Activated T-helper 1 cell treated with anti-CD3 and anti-CD28 coated beads, Interleukin-12 subunit alpha, Interleukin-12 subunit beta, Interleukin-2, Interleukin-4 antibody, amounts not matched to agents 30 ng/mL and 10 ng/mL and 1 ng/mL, durations not matched to agents 14 hours and 24 hours and 36 hours (primary cell): ENCODE measurements around the gene AMFR. TPM values are rescaled to one million over a fixed set of nuclear protein-coding genes. Genes with fewer than 3 reads are reported as not detected.

Experiments
- DNase-seq: peaks from one replicate; pipeline ENCODE4 v3.0.0; 2021; ENCODE audit warnings: low spot score
- H3K27ac Mint-ChIP-seq: one replicate; pipeline ENCODE4 v1.8.0; 2021; ENCODE audit warnings: mild to moderate bottlenecking, mixed read lengths
- H3K27me3 Mint-ChIP-seq: one replicate; pipeline ENCODE4 v1.8.0; 2022; ENCODE audit warnings: mild to moderate bottlenecking, moderate library complexity, mixed read lengths; ENCODE audit not compliant: insufficient read depth
- H3K36me3 Mint-ChIP-seq: one replicate; pipeline ENCODE4 v1.8.0; 2021; ENCODE audit warnings: low read depth, mixed read lengths
- H3K4me1 Mint-ChIP-seq: one replicate; pipeline ENCODE4 v1.8.0; 2021; ENCODE audit warnings: low read depth, mixed read lengths
- H3K4me3 Mint-ChIP-seq: one replicate; pipeline ENCODE4 v1.8.0; 2021; ENCODE audit warnings: mild to moderate bottlenecking, moderate library complexity, mixed read lengths
- H3K9me3 Mint-ChIP-seq: one replicate; pipeline ENCODE4 v1.8.0; 2021; ENCODE audit warnings: mixed read lengths
- intact Hi-C: fragments of 100-400 bp; cut with micrococcal nuclease; formaldehyde crosslinking; loops from one replicate; pipeline ENCODE4 v1.15.1; 2024
- total RNA-seq: library from RNA; stranded (reverse); gene quantifications from 2 replicates; pipeline ENCODE4 v1.2.3, GENCODE V29; 2022

AMFR gene
- total RNA-seq, 1 donor from 2014 or later, result 57.2 TPM

- H3K9me3 Mint-ChIP-seq, result no peaks in the 10 kb centered on the region
- intact Hi-C loops, result no loop called here
- H3K27ac Mint-ChIP-seq, result no peak overlapping the region
- H3K4me1 Mint-ChIP-seq, result peaks cover 33% of the 10 kb centered on the region
- peaks cover 3% of the 10 kb centered on the region for H3K27me3 Mint-ChIP-seq
- H3K4me3 Mint-ChIP-seq, result no peak overlapping the region
- H3K36me3 Mint-ChIP-seq, result peaks cover 2% of the 10 kb centered on the region
- no peak for DNase-seq
Measured at GRCh38 chr16:56421313-56421712, 4.0 kb downstream of the AMFR start.

GRCh38 chr16:56420613-56421012, 4.7 kb downstream of the AMFR start:
- no peaks in the 10 kb centered on the region for H3K9me3 Mint-ChIP-seq
- no peak for DNase-seq

GRCh38 chr16:56419740-56420548, 5.4 kb downstream of the AMFR start:
- no peak for DNase-seq
- Mint-ChIP-seq H3K36me3 (peaks cover 2% of the 10 kb centered on the region), H3K27ac (no peak overlapping the region), H3K9me3 (no peaks in the 10 kb centered on the region), H3K4me3 (no peak overlapping the region), H3K4me1 (peaks cover 33% of the 10 kb centered on the region), H3K27me3 (no peaks in the 10 kb centered on the region)
- intact Hi-C loops, result no loop called here

More at GRCh38 chr16:56420613-56421012, 4.7 kb downstream of the AMFR start:
- Mint-ChIP-seq H3K27me3 (no peaks in the 10 kb centered on the region), H3K4me3 (no peak overlapping the region), H3K4me1 (peaks cover 33% of the 10 kb centered on the region), H3K27ac (no peak overlapping the region), H3K36me3 (peaks cover 2% of the 10 kb centered on the region)
- intact Hi-C loops, result no loop called here

DNA sequence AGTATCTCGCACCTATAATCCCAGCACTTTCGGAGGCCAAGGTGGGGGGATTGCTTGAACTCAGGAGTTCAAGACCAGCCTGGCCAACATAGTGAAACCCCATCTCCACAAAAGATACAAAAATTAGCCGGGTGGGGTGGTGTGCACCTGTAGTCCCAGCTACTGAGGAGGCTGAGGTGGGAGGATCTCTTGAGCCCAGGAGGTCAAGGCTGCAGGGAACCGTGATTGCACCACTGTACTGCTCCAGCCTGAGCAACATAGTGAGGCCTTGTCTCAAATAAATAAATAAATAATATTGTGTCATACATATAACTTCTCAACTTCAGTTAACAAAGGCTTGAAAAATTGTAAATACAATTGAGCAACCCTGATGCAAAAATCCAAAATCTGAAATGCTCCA, 8.2 kb downstream of the AMFR start:
- Mint-ChIP-seq H3K4me1 (peaks cover 9% of the 10 kb centered on the region), H3K4me3 (no peak overlapping the region), H3K36me3 (peaks cover 8% of the 10 kb centered on the region), H3K27me3 (no peaks in the 10 kb centered on the region), H3K27ac (no peak overlapping the region), H3K9me3 (no peaks in the 10 kb centered on the region)
- DNase-seq, result no peak
- intact Hi-C loops, result no loop called here

GRCh38 chr16:56415875-56416274, 9.5 kb downstream of the AMFR start:
- no peak for DNase-seq
- no peak overlapping the region for H3K4me3 Mint-ChIP-seq
- intact Hi-C loops, result no loop called here
- H3K27me3 Mint-ChIP-seq, result no peaks in the 10 kb centered on the region
- no peak overlapping the region for H3K27ac Mint-ChIP-seq
- peaks cover 10% of the 10 kb centered on the region for H3K36me3 Mint-ChIP-seq
- H3K9me3 Mint-ChIP-seq, result no peaks in the 10 kb centered on the region
- H3K4me1 Mint-ChIP-seq, result peaks cover 5% of the 10 kb centered on the region

DNA sequence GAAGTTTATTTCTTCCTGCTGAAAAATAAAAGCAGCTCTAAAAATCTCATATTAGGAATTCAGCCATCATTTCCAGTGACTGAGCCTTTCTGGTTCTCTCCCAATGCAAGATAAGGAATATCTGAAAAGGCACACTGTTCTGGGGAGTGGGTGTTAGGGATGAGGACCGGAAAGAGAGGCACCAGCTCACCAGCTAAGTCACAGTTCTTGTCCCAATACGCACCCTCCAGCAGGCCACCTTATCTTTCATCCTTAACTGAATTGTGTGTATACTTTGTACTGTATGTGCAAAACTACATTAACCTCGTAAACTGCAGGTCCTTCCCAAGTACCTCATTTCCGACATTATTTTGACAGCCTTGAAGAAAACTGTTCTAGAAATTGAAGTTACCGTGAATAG, 11.0 kb downstream of the AMFR start:
- peaks cover 5% of the 10 kb centered on the region for H3K4me1 Mint-ChIP-seq
- intact Hi-C loops, result no loop called here
- no peaks in the 10 kb centered on the region for H3K9me3 Mint-ChIP-seq
- H3K27me3 Mint-ChIP-seq, result no peaks in the 10 kb centered on the region
- no peak overlapping the region for H3K27ac Mint-ChIP-seq
- no peak for DNase-seq
- H3K36me3 Mint-ChIP-seq, result peaks cover 10% of the 10 kb centered on the region
- no peak overlapping the region for H3K4me3 Mint-ChIP-seq

GRCh38 chr16:56413381-56413780, 12.0 kb downstream of the AMFR start:
- H3K27ac Mint-ChIP-seq, result no peak overlapping the region
- peaks cover 5% of the 10 kb centered on the region for H3K4me1 Mint-ChIP-seq
- intact Hi-C loops, result no loop called here
- no peak overlapping the region for H3K4me3 Mint-ChIP-seq
- no peaks in the 10 kb centered on the region for H3K27me3 Mint-ChIP-seq
- H3K36me3 Mint-ChIP-seq, result peaks cover 14% of the 10 kb centered on the region
- H3K9me3 Mint-ChIP-seq, result no peaks in the 10 kb centered on the region
- DNase-seq, result no peak

DNA sequence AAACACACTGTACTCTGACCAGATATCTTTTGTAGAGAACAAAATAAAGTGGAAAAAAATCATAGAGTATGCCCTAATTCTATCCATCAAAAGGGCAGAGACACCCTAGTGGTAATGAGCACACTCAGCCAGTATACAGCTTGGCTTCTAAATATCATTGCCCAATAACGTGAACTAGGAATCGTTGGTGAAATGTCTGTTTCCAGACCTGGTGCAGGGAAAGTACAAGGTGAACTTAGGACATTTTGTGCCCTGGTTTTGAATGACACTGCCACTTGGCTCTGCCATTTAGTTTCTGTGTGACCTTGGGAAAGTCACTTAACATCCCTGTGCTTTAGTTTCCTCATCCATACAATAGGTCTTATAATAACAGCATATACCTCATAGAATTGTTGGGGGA, 13.7 kb downstream of the AMFR start:
- no peaks in the 10 kb centered on the region for H3K27me3 Mint-ChIP-seq
- intact Hi-C loops, result no loop called here
- no peak overlapping the region for H3K27ac Mint-ChIP-seq
- H3K36me3 Mint-ChIP-seq, result peaks cover 16% of the 10 kb centered on the region
- H3K9me3 Mint-ChIP-seq, result no peaks in the 10 kb centered on the region
- peaks cover 5% of the 10 kb centered on the region for H3K4me1 Mint-ChIP-seq
- no peak for DNase-seq
- H3K4me3 Mint-ChIP-seq, result no peak overlapping the region

DNA sequence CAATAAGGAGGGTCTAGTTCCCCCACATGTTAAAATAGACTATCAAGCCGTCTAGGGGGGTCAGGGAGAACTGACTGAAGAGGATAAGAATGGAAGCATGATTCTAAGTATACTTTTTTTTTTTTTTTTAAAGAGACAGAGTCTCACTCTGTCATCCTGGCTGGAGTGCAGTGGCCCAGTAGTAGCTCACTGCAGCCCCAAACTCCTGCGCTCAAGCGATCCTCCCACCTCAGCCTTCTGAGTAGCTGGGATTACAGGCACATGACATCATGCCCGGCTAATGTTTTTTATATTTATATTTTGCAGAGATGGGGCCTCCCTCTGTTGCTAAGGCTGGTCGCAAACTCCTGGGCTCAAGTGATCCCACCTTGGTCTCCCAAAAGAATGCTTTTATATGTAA, 14.2 kb downstream of the AMFR start:
- DNase-seq, result no peak
- Mint-ChIP-seq H3K27ac (no peak overlapping the region), H3K4me3 (no peak overlapping the region), H3K36me3 (peaks cover 16% of the 10 kb centered on the region), H3K27me3 (no peaks in the 10 kb centered on the region), H3K9me3 (no peaks in the 10 kb centered on the region), H3K4me1 (peaks cover 5% of the 10 kb centered on the region)
- intact Hi-C loops, result no loop called here

DNA sequence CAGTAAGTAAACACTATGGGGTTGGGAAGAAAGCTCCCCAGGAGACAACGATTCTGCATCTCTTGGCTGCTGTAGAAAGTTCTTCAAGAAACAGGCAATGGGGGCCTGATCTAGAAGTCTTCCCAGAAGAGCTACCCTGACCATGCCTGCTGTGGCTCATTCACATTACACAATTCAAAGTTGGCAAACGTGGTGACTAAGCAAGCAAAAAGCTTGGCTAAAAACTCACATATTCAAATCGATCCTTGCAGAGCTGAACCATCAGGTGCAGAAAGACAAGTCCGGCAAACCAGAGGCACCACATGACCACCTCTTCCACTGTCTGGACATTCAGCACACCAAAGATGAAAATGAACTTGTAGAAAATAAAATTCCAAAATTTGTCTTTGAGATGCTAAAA, 16.1 kb downstream of the AMFR start:
- Mint-ChIP-seq H3K4me1 (no peaks in the 10 kb centered on the region), H3K27me3 (no peaks in the 10 kb centered on the region), H3K4me3 (no peak overlapping the region), H3K27ac (no peak overlapping the region), H3K36me3 (peaks cover 14% of the 10 kb centered on the region), H3K9me3 (no peaks in the 10 kb centered on the region)
- intact Hi-C loops, result no loop called here
- no peak for DNase-seq

DNA sequence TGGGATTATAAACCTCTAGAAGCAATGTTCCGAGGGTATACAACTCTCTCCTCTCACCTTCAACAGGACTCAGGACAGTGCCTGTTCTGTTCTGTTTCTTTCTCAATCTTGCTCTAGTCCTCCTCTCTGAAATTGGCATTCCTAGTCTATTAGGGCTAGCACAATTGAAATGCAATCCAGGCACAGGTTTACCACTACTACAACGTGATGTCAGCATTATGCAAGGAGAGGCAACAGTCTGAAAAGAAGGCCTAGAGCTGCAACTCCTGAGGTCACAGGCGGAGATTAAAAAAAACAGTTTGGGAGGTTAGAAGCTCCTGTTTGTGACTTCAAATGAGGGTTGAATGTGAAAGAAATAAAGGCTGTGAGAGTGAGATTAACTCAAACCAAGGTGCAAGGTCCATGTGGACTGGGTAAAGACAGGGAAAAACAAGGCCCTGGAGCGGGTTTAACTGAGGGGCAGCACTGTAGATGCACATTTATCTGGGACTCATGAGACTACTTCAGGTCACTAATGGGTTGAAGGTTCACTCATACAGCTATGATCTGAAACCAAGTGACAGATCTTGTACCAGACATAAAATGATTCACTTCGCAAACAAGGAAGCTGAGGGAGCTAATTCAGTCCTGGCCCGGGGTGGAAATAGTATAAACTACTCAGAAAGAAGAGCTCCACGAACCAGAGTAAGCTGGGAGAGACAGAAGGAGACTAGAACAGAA, 16.8 kb downstream of the AMFR start:
- DNase-seq, result no peak
- no peak overlapping the region for H3K27ac Mint-ChIP-seq
- no peaks in the 10 kb centered on the region for H3K4me1 Mint-ChIP-seq
- no peaks in the 10 kb centered on the region for H3K9me3 Mint-ChIP-seq
- no peaks in the 10 kb centered on the region for H3K27me3 Mint-ChIP-seq
- H3K36me3 Mint-ChIP-seq, result peaks cover 10% of the 10 kb centered on the region
- intact Hi-C loops, result no loop called here
- H3K4me3 Mint-ChIP-seq, result no peak overlapping the region

GRCh38 chr16:56405977-56406672, 19.2 kb downstream of the AMFR start:
- Mint-ChIP-seq H3K4me3 (no peak overlapping the region), H3K27ac (no peak overlapping the region), H3K9me3 (no peaks in the 10 kb centered on the region), H3K27me3 (no peaks in the 10 kb centered on the region), H3K36me3 (peaks cover 20% of the 10 kb centered on the region), H3K4me1 (no peaks in the 10 kb centered on the region)
- no peak for DNase-seq
- intact Hi-C loops, result no loop called here

- H3K36me3 Mint-ChIP-seq, result peaks cover 31% of the 10 kb centered on the region
- no peak for DNase-seq
- H3K4me1 Mint-ChIP-seq, result no peaks in the 10 kb centered on the region
- intact Hi-C loops, result no loop called here
- H3K27me3 Mint-ChIP-seq, result no peaks in the 10 kb centered on the region
- no peak overlapping the region for H3K27ac Mint-ChIP-seq
- no peaks in the 10 kb centered on the region for H3K9me3 Mint-ChIP-seq
- H3K4me3 Mint-ChIP-seq, result no peak overlapping the region
Measured at GRCh38 chr16:56401482-56401881, 23.9 kb downstream of the AMFR start.
